NCI-H510A (cell line): ENCODE measurements around the gene CCRL2.
"Not testable (repeated sequence)": the region's sequence is repeated elsewhere in the genome, so short reads cannot be mapped to it uniquely, and the experiment has no call there.

ENCODE experiments used
- DNase-seq: peaks from one replicate; lab custom pipeline; 2025; lab: John Stamatoyannopoulos, UW

CCRL2 gene

GRCh38 chr3:46405301-46406019 lies 1.6 kb upstream of the CCRL2 start:
- DNase-seq = peak; percentile 28

- DNase-seq = no peak
Measured at GRCh38 chr3:46406443-46406787, 644 bp upstream of the CCRL2 start.

GRCh38 chr3:46407970-46408369 lies 911 bp downstream of the CCRL2 start:
- DNase-seq = peak; percentile 35

- no peak for DNase-seq
Measured at GRCh38 chr3:46408853-46409252, 1.8 kb downstream of the CCRL2 start.

GRCh38 chr3:46409739-46410489 lies 2.9 kb downstream of the CCRL2 start:
- DNase-seq = no peak

GRCh38 chr3:46410669-46411068 lies 3.6 kb downstream of the CCRL2 start:
- DNase-seq = no peak

- DNase-seq = no peak
Measured at GRCh38 chr3:46411271-46411670, 4.2 kb downstream of the CCRL2 start.

- no peak for DNase-seq
Measured at GRCh38 chr3:46412786-46413298, 5.8 kb downstream of the CCRL2 start.

GRCh38 chr3:46413951-46414350 lies 6.9 kb downstream of the CCRL2 start:
- no peak for DNase-seq

GRCh38 chr3:46414739-46415138 lies 7.7 kb downstream of the CCRL2 start:
- no peak for DNase-seq

GRCh38 chr3:46416125-46416810 lies 9.2 kb downstream of the CCRL2 start:
- DNase-seq = peak; percentile 42

- DNase-seq = no peak
Measured at GRCh38 chr3:46416811-46417510, 9.9 kb downstream of the CCRL2 start.

- no peak for DNase-seq
Measured at GRCh38 chr3:46417841-46418611, 11.0 kb downstream of the CCRL2 start.

GRCh38 chr3:46419816-46420215 lies 12.8 kb downstream of the CCRL2 start:
- DNase-seq = no peak

GRCh38 chr3:46420931-46421330 lies 13.9 kb downstream of the CCRL2 start:
- no peak for DNase-seq

GRCh38 chr3:46422617-46423016 lies 15.6 kb downstream of the CCRL2 start:
- DNase-seq = peak; percentile 8

GRCh38 chr3:46423588-46423987 lies 16.5 kb downstream of the CCRL2 start:
- DNase-seq = peak; percentile 12

GRCh38 chr3:46426476-46426875 lies 19.4 kb downstream of the CCRL2 start:
- not testable (repeated sequence) for DNase-seq

- not testable (repeated sequence) for DNase-seq
Measured at GRCh38 chr3:46427404-46427803, 20.3 kb downstream of the CCRL2 start.

- no peak for DNase-seq
Measured at GRCh38 chr3:46427916-46428833, 21.1 kb downstream of the CCRL2 start.
